ENCODE results near the gene DCHS1.
A peak's percentile ranks its signal among the peaks of the same experiment; 100 is the strongest.

Gene DCHS1

GRCh38 chr11:6608726-6609501 lies 46.7 kb downstream of the DCHS1 start:
- no peak for DNase-seq

DNA sequence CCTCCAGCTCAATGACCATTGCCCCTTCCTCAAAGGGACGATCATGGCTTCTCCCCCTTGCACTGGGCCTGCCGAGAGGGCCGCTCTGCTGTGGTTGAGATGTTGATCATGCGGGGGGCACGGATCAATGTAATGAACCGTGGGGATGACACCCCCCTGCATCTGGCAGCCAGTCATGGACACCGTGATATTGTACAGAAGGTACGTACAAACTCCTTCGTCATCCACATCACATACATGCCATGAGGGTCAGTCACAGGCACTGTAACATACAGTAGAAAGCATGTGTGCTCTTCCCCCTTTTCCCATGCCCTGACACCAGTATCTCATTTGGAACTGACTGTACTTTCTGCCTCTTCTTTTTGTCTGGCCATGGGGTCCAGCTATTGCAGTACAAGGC lies 47.6 kb downstream of the DCHS1 start:
- no peak for DNase-seq

- no peak for DNase-seq
Observed at GRCh38 chr11:6607190-6607795, 48.3 kb downstream of the DCHS1 start.

GRCh38 chr11:6606471-6607189 lies 49.0 kb downstream of the DCHS1 start:
- peak; percentile 20 for DNase-seq

GRCh38 chr11:6604790-6605189 lies 50.8 kb downstream of the DCHS1 start:
- no peak for DNase-seq

- peak; percentile 38 for DNase-seq
Observed at GRCh38 chr11:6604081-6604626, 51.5 kb downstream of the DCHS1 start.

DNA sequence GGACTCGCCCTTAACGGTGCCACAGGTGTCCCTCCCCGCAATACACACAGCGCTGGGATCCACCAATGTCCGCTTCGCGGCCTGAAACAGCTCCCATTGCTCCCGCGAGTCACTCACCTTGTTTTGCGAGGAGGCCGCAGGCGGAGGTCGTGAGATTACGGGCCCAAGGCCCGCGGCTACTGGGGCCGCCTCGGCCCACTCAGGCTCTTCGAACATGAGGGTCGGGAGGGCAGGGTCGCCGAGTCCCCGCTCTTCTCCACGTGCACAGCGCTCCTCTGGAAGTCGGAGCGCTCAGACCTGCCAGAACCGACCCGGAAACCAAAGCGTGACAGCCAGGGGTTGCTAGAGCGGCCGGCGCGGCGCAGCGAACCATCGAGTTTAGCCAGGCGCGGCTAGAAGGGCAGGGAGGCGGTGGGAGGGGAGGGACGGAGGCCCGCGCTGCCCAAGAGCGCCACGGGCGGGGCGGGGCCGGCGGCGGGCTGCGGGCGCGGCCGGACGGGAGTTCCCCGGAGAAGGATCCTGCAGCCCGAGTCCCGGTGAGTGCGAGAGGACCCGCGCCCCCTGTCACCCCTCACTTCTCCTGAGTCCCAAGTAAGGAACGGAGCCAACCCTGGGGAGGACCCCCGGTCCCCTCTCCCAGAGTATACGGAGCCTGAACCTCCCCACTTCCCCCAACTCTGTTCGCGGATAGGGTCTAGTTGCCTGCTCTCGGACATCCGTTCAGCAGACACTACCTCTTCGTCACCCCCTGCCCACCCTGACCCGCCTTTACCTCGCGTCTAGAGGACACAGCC lies 52.1 kb downstream of the DCHS1 start, which contains the start of the genes ILK and RRP8:
ILK (plus strand) TSS at position 488 of the 794 bp plus-strand sequence. CDS start 498 bp downstream, outside the sequence.
RRP8 (minus strand) TSS at position 330 of the 794 bp plus-strand sequence; CDS start at position 216, 114 bp downstream.
- DNase-seq = peak; percentile 82

DNA sequence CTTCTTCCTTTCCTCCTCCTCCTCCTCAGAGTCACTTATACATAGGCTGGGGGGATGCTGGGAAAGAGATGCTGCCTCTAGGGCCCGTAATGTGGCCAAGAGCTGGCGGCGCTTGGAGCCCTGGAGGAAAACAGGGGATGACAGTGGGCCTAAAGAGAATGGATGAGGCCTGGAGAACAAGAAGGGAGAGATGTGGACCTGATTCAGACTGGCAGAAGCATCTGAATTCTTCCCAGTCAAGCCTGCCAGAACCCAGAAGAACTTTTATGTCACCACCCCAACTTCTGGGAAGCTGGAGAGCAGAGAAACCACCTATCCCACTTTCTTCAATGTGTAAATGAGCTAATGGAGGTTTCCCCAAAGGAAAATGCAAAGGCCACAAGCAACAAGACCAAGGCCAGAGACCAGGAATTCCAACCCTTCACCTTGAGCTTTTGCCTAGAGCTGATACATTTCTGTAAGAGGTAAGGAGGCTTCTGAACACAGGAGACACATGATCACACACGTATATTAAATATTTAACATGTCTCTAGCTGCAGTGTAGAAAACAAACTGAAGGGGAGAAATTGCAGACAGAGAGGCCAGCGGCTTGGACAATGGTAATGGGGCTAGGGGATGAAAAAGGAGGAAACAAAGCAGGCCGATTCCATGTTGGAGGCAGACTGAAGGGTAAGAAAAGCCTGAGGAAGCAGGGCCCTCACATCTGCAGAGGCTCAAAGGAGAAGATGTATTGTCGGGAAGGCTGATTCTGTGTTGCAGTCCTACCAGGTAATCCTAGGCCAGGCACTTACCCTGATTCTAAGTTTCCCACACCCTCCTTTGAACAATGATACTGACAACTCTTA lies 53.3 kb downstream of the DCHS1 start:
- no peak for DNase-seq

DNA sequence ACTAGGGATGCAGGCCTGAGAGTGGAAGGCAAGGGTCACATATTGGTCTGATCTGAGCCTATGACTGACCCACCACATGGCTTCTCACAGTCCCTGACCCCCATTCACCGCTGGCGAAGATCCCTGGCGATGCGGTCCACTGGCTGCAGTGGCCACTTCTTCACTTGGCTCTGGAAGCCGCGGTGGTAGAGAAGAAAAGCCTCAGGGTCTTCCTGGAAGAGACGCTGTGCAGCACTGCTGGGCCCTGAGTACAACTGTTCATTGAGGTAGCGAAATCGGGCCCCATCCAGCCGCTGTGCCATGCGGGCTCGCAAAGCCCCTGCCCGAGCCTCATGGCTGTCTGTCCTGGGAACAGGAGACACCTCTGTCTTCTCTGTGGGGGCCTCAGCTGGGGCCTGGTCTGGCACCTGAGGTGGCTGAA lies 54.6 kb downstream of the DCHS1 start:
- DNase-seq = no peak

DNA sequence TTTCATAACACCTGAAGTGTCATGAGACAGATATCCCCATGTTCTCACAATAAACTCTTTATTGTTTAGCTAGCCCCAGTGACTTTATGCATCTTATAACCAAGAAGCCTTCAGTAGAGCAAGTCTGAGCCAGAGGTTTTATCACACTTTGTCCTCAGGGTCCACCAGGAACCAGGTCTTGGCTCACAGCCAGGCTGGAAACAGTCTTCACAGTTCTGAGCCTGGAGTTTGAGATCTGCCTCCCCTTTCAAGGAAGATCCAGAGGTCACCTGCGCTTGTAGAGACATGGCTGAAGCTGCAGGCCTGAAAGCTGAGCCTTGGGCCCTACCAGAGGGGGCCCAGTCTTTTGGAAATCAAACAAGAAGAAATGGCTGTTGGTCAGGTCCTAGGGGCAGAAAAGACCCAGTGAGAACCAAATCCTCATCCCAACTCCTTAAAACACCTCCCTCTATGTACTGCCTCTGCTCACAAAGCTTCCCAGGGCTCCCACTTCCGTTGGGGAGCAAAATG lies 55.7 kb downstream of the DCHS1 start:
- DNase-seq = no peak

DNA sequence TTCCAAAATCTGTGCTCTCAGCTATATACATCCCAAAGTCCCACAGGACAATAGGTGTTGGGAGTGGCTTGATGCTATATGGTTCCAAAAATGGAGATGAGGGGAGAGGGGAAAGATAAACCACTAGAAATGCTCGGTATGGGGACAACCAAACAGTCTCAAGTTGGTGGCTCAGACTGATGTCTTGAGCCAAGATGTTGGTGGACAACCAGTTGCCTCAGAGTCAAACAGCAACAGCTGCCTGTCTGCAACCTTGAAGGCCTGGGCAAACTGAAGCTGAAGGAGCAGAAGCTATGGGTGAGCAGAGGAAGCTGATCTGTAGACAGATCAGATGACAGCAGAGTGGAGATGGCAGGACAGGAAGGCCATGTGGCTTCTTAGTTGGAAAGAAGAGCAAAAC lies 56.2 kb downstream of the DCHS1 start:
- no peak for DNase-seq

DNA sequence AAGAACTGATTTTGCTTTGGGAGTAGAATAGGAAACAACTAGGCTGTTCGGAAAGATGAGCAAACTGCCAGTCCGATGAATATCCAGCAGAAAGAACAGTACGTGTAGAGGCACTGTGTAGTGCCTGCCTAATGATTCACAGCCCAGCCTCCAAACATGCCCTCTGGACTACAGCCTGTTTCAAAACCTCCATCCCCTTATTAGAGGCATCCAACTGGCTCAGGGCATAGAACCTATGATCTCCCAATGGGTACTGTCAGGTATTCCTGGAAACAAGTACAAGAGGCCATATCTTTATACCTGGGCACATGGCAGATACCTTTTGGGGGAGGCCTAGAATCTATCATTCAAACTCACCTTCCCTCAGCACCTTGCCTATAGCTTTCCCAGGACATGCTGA lies 57.1 kb downstream of the DCHS1 start:
- DNase-seq = no peak

GRCh38 chr11:6596239-6596877 lies 59.3 kb downstream of the DCHS1 start:
- DNase-seq = no peak

DNA sequence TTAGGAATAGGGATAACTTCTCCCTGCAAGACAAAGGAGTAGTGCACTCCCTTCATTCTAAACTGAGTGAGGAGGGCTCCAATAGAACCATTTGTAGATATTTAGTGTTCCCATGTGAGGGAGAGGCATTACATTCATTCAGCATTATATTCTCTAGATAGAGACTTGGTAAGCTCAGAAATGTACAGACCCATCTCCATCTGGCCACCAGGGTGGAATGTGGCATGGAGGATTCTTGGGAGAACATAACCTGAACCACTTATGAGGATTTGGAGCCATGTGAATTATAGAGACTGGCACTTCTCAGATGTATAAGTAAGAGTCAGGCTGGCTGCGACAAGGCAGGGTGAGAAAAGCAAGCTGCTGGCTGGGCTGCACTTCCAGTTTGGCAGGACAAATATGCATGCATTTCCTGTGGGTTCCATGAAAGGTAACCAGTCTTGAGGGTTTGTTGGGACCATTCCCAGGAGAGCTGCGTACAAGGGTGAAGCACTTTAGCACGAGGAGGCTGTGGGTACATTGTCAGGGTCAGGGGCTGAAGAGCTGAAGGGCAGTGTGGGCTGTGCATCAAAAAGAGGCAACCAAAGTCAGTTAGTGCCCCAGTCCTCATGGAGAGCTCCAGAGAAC lies 61.4 kb downstream of the DCHS1 start:
- DNase-seq = no peak

- no peak for DNase-seq
Observed at GRCh38 chr11:6588018-6588417, 67.6 kb downstream of the DCHS1 start.

DNA sequence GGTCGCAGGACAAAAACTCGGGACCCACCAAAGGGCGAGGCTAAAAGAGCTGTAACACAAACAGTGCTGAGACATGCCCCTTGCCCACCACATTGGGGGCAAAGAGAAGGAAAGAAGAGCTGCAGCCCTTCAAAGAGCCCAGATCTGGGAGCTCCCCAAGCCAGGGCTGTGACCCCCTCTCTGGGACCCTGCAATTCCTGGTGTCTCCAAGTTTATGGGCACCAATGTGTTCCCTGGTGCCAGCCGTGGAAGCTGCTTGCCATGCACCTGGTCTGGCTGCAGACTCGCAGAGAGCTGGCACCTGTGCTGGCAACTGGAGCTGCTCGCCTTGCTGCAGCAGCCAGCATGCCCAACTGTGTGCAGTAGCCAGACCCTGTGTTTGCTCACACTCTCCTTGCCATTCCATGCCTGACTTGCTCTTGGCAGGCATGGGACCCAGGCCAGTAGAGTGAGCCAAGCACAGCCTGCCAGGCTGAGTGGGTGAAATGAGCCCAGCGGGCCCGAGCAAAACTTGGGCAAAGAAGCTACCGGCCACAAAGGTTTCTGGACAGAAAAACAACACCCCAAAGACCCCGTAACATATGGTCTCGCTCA lies 68.2 kb downstream of the DCHS1 start:
- peak; percentile 53 for DNase-seq

DNA sequence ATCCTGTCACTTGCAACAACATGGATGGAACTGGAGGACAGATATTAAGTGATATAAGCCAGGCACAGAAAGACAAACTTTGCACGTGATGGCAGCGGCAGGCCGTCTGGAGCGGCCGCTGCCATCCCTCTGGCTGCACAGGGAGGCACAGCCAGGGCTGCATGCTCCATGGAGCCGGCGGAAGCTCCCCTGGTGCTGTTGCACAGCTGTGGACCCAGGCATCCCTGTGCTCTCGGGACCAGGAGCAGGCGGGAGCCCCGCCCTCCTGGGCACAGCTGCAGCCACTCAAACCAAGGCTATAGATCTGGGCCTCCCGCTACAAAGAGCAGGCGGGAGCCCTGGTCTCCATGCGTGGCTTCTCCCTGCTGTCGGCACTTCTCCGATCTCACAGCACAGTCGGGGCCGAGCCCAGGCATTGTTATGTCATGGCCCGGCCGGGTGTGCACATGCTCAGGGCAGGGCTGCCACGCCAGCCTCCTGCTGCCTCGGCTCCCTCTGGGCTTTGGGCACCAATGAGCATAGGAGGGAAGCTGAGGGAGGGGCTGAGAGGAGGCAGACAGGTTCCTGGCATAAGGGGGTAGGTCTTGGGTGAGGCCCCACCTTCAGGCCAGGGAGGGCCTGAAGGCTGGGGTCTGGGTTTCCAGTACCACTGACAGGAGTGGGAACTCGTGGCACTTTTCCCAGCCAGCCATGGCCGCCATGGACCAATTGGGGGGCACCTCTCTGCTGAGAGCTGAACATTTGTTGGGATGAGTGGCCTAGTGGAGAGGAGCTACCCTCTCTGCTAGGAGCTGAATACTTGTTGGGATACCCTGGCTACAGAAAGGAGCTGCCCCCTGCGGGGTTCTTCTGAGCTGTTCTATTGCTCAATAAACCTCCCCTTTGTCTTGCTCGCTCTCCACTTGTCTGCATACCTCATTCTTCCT lies 68.9 kb downstream of the DCHS1 start:
- no peak for DNase-seq

- no peak for DNase-seq
Observed at GRCh38 chr11:6584528-6584927, 71.1 kb downstream of the DCHS1 start.

- no peak for DNase-seq
Observed at GRCh38 chr11:6583584-6583983, 72.0 kb downstream of the DCHS1 start.
